IPS DF 4.7 (cell line): ENCODE data around the gene ZFPM1.

Experiments
- DNase-seq: peaks from one replicate; pipeline ENCODE4 v3.0.0-alpha.2; 2013; ENCODE audit warnings: low spot score; ENCODE audit errors: extremely low read depth

ZFPM1 gene

DNA sequence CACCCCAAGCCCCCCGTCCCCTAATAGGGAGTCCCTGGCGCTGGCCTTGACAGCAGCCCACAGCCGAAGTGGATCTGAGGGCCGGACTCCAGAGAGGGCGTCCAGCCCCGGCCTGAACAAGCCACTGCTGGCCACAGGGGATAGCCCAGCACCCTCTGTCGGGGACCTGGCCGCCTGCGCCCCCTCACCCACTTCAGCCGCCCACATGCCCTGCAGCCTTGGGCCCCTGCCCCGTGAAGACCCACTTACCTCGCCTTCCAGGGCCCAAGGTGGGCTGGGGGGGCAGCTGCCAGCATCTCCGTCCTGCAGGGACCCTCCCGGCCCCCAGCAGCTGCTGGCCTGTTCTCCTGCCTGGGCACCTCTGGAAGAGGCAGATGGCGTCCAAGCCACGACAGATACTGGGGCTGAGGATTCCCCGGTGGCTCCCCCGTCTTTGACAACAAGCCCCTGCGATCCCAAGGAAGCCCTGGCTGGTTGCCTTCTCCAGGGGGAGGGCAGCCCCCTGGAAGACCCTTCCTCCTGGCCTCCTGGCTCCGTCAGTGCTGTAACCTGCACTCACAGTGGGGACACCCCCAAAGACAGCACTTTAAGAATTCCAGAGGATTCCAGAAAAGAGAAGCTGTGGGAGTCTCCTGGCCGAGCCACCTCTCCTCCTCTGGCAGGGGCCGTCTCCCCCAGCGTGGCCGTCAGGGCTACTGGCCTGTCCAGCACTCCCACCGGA is 19.3 kb upstream of the ZFPM1 start:
- no peak for DNase-seq

DNA sequence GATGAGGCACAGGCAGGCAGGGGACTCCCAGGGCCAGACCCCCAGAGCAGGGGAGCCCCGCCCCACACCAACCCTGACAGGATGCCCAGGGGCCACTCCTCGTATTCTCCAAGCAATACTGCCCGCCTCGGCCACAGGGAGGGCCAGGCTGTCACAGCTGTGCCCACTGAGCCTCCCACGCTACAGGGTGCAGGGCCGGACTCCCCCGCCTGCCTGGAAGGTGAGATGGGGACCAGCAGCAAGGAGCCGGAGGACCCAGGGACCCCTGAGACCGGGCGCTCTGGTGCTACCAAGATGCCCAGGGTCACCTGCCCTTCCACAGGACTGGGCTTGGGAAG is 18.8 kb upstream of the ZFPM1 start:
- no peak for DNase-seq

DNA sequence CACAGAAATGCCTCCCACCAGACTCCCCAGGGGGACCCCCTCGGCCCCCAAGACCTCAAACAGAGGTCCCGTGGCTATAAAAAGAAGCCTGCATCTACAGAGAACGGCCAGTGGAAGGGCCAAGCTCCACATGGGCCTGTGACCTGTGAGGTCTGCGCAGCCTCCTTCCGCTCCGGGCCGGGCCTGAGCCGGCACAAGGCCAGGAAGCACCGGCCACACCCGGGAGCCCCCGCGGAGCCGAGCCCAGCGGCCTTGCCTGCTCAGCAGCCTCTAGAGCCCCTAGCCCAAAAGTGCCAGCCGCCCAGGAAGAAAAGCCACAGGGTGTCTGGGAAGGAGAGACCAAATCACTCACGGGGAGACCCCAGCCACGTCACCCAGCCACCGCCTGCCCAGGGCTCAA is 18.3 kb upstream of the ZFPM1 start:
- DNase-seq, result no peak

DNA sequence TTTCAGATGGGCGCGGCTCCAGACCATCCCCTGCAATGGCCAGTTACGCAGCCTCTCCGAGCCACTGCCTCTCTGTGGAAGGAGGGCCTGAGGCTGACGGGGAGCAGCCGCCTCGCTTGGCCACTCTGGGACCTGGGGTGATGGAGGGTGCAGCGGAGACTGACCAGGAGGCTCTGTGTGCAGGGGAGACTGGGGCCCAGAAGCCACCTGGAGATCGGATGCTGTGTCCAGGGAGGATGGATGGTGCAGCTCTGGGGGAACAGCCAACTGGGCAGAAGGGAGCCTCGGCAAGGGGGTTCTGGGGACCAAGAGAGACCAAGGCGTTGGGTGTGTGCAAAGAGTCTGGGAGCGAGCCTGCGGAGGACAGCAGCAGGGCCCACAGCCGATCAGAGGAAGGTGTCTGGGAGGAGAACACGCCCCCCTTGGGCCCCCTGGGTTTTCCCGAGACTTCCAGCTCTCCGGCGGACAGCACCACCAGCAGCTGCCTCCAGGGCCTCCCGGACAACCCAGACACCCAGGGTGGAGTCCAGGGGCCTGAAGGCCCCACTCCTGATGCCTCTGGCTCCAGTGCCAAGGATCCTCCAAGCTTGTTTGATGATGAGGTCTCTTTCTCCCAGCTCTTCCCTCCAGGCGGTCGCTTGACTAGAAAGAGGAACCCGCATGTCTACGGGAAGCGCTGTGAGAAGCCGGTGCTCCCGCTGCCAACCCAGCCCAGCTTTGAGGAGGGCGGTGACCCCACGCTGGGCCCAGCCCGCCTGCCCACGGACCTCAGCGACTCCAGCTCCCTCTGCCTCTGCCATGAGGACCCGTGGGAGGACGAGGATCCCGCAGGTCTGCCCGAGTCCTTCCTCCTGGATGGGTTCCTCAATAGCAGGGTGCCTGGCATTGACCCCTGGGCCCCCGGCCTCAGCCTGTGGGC is 17.4 kb upstream of the ZFPM1 start:
- no peak for DNase-seq

- no peak for DNase-seq
Observed at GRCh38 chr16:88436796-88437195, 16.3 kb upstream of the ZFPM1 start.

- no peak for DNase-seq
Observed at GRCh38 chr16:88437367-88437964, 15.6 kb upstream of the ZFPM1 start.

GRCh38 chr16:88438084-88438870 is 14.8 kb upstream of the ZFPM1 start:
- no peak for DNase-seq

DNA sequence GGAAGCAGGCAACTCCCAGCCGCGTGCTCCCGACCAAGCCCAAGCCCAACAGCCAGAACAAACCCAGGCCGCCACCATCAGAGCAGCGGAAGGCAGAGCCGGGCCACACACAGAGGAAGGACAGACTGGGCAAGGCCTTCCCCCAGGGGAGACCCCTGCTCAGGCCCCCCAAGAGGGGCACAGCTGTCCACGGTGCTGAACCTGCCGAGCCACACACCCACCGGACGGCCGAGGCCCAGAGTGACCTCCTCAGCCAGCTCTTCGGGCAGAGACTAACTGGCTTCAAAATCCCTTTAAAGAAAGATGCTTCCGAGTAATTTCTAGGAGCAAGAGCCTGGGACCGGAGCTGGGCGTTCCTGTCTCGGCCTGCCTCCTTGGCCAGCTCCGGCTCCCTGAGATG is 14.1 kb upstream of the ZFPM1 start:
- no peak for DNase-seq

GRCh38 chr16:88439706-88440105 is 13.4 kb upstream of the ZFPM1 start:
- DNase-seq, result no peak

DNA sequence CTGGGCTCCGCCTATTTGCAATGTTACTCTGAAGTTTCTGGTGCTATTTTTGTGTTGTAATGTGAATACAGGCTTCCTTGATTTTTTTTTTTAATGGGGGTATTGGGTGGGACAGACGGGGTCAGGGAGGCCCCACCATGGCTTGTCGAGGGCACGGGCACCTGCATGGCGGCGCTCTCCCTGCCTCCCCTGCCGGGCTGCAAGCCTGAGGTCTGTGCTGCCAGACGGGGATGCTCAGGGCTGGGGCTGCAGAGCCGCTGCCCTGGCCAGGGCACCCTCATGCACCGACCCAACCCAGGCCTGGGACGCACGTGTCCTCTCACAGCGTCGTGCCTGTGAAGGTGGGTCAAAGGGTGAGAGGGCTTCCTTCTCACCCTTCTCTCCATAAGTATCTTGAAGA is 13.0 kb upstream of the ZFPM1 start:
- no peak for DNase-seq

DNA sequence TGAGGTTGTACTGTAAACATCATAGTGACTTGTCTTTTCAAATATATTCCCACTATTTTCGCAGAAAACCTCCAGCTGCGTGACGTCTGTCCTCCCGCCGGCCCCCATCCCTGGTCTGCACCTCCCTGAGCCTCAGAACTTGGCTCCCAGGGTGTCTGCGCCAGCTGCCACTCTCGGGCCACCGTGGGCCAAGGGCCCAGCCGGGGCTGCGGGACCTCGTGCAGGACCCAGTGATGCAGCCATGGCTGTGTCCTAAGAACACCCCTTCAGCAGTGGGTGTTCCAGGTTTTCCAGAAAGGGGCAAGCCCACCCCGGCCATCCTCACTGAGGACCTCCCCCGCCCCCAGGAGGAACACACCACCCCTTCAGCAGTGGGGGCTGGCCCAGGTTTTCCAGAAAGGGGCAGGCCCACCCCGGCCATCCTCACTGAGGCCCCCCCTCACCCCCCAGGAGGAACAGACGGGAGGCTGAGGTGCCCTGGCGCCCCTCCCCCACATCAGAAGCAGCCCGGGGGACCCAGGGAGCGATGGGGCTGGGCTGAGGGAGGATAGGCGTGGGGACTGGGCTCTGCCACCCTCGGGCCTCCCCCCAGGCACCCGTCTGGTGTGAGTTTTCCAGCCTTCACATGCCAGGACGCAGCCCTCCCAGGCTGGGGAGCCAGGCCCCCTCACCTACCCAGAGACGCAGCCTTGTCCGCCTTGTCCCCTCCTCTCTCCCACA is 12.2 kb upstream of the ZFPM1 start:
- DNase-seq, result no peak

DNA sequence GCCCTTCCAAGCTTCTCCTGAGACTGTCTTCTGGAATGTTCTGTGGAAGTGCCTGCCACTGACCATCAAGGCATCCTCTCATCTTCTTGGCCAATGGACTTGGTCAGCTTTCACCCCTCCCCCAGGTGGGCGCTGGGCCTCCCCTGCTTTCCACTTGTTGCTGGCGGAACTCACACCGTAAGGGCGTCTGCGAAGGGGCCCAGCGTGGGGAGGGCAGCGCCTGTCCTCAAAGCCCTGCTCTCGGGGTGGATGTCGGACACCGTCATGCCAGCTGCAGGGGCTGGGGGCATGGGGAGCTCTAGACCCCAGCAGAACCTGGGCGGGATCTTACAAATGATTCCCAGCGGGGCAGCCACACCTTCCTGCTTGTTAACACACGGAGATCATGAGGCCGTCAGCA is 11.6 kb upstream of the ZFPM1 start:
- no peak for DNase-seq

DNA sequence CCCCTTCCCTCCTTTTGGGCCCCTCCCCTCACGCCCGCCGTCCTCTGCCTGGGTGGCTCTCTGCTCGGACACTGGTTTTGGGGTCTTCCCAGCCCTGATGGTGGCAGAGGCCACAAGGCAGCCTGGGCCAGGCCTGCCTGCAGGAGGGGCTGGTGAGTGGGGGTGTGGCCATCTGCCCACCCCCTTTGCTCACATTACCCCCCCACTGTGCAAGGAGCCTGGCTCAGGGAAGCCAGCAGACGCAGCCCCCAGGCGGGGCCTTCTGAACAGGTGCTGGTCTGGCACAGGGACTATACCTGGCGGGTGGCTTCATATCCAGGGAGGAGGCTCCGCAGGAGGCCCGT is 10.7 kb upstream of the ZFPM1 start:
- DNase-seq, result no peak

DNA sequence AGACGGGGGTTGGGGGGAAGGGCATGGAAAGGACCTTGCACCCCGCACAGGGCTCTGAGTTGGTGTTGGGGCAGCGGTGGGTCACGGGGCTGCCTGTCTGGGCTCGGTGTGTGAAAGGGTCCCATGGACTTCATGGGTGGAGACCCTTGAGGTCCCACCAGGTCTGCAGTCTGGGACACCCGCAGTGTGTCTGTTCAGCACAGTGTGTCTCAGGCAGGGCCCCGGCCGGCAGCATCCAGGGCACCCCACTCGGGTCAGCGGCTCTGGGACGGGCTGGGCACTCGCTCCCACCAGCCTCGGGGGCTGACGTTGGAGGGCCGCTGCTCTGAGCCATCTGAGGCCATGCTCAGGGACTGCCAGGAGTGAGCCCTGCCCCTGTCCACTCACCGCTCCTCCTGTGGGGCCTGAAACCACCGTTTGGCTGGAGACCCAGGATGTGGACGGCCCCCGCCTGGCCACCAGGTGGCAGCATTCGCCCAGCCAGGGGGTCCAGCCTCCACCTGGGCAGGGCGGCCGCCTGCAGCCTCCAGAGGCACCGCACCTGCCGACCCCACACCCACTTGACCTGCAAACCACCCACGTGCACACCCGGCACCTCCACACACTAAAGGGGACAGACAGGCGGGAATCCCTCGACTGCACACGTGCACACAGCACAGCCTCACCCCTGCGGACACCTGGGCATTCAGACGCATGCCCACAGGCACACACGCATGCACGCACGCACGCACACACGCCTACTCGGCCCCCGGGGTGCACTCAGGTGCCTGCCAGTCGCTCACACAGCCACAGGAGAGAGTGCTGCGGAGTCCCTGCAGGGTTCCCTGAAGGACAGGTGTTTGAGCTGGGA is 10.1 kb upstream of the ZFPM1 start:
- no peak for DNase-seq

- no peak for DNase-seq
Observed at GRCh38 chr16:88444826-88445582, 8.1 kb upstream of the ZFPM1 start.

- no peak for DNase-seq
Observed at GRCh38 chr16:88445583-88445960, 7.5 kb upstream of the ZFPM1 start.

- DNase-seq, result no peak
Observed at GRCh38 chr16:88446061-88446460, 7.0 kb upstream of the ZFPM1 start.

- no peak for DNase-seq
Observed at GRCh38 chr16:88446736-88447135, 6.3 kb upstream of the ZFPM1 start.

- DNase-seq, result no peak
Observed at GRCh38 chr16:88447881-88448280, 5.2 kb upstream of the ZFPM1 start.
